OCI-M1 (cell line): Measurements from ENCODE around the gene VCX3A.
"Not testable (repeated sequence)": the region's sequence is repeated elsewhere in the genome, so short reads cannot be mapped to it uniquely, and the experiment has no call there.

Experiments
- DNase-seq: peaks from one replicate; lab custom pipeline; 2025; lab: John Stamatoyannopoulos, UW

VCX3A gene

DNA sequence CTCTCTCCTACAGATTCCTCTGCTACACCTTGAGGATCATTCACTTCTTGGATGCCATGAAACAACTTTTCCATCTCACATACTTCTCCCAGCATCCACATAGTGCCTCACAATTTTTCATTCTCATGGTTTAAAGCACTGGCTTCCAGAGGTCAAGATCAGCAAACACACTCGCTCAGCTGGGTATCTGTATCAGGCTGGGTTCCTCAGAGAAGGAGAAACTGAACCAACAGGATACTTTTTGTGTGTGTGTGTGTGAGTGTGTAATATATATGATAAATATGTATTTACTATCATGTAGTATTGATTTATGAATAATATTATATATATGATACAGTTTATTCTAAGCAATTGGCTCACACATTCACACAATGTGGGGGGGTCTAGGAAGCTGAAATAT, at the start of gene VCX3A:
TSS of gene VCX3A (minus strand) at position 101 of the 400 bp plus-strand sequence. CDS start 621 bp downstream, outside the sequence.
- not testable (repeated sequence) for DNase-seq

DNA sequence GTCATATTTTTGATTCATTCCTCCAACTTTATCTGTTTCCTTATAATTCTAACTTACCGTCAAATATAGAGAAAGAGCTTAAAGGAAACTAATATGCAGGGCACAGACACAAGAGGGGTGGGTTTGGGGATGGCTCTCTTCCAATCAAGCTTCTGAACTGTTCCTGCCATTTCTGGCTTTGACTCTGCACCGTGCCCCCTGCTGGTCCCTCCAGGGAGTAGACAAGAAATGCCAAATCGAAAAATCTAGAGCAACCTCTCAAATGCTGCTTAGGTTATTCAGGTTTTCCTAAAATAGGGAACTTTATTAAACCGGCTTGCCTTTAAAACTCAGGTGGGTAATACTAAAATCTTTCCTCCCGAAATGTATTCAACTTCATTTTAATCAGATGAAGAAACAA, 39.8 kb upstream of the VCX3A start:
- no peak for DNase-seq

DNA sequence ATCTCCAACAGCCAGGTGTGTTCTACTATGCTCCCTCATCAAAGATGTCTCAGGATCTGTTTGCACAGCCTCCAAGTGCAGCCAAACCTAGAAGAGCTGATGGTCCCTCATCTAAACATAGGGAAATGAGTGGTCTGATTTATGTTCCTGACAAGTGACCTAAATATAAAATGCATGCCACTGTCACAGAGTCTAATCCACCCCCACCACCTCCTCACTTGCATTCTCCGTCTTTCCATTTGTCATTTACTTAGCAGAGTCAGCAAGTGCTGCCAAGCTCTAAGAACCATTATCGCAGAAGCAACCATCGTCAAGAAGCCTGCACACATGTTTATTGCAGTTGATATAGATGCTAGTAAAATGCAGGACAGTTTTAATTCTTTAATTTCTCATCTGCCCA, 33.1 kb upstream of the VCX3A start:
- no peak for DNase-seq

DNA sequence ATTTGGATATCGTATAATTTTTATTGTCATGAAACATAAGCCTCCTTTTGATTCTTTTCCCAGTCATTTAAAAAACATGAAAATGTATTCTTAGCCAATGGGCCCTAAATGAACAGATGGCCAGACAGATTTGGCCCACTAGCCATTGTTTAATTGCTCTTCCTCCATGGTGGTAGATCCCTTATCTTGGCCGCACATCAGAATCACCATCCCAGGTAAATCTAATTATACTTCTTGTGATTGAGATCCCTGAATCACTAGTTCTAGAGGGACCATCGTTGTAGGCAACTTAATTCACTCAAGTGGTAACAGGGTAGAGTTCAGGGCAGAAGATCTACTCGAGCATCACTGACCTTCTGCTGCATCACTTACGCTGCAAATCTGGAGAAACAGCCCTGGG, 24.1 kb upstream of the VCX3A start:
- DNase-seq = no peak

GRCh38 chrX:6557690-6558089, 22.8 kb upstream of the VCX3A start:
- no peak for DNase-seq

DNA sequence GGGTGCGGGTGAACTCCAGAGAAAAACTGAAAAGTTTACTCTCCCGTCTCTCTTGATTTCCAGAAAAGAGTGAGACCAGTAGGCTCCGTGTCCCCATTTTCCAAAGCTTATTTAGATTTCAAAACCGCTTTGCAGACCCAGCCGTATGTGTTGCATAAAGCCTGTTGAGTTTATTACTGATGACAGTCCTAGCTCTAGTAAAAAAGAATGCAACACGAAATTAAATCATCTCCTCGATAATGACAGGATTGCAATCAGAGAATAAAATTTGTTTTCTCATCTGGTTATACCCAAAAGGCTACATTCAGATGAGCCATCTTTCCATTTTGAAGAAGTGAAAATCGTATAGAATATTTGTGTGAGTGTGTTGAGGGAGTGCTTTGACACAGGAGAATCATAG, 16.1 kb upstream of the VCX3A start:
- no peak for DNase-seq

DNA sequence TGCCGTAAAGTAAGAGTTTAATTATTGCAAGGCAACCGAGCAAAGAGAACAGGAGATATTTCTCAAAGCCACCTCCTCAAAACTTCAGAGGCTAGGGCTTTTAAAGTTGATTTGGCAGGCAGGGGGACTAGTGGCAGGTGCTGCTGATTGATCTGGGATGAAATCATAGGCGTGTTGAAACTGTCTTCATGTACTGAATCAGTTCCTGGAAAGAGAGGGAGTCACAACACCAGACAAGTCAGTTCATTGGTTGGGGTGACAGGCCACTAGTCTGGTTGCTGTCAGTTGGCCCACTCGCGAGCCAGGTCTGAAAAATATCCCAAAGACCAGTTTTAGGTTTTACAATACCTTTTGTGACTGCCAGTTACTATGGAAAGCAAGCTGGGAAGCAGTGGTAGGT, 10.8 kb upstream of the VCX3A start:
- DNase-seq = no peak

DNA sequence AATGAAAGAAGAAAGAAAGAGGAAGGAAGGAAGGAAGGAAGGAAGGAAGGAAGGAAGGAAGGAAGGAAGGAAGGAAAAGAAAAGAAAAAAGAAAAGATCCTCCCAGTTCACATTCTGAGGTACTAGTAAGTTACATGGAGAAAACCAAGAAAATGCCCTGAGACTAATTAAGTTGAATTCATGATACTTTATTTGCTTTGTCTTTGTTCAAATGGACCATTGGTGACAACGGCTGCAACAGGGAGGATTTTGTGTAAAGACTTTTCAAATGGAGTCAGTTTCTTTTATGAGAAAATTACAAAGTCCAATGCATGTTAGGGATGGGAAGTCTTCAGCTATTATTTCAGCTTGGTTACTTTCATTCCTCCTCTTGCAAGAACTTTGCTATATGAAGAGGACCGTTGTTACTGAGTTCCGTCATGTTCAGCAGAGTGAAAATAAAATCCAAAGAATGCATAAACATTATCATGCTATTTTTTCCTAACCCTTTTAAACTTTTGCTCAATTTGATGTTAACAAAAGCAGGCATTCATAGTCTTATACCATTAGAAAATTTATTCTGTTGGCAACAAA, 8.3 kb downstream of the VCX3A start:
- DNase-seq = no peak

GRCh38 chrX:6517376-6517775, 17.5 kb downstream of the VCX3A start:
- no peak for DNase-seq

GRCh38 chrX:6506444-6506843, 28.5 kb downstream of the VCX3A start:
- no peak for DNase-seq

- DNase-seq = no peak
Observed at GRCh38 chrX:6505960-6506359, 29.0 kb downstream of the VCX3A start.

DNA sequence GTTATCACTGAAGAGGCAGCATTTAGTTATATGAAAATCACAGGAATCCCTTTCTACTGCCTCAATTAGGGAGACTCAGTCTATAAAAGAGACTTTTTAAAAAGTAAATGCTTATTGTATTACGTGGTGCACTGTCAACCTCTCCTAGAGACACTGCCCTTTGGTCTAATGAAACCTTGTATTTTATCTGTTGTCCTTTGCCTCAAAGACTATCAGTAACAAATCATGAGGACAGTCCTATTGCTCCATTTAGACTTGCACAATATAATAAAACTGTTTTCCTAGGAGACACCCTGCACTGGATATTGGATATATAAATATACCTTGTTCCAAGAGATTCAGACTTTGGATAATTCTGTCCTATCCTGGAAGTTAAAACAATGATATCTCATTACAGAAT, 34.2 kb downstream of the VCX3A start:
- no peak for DNase-seq

DNA sequence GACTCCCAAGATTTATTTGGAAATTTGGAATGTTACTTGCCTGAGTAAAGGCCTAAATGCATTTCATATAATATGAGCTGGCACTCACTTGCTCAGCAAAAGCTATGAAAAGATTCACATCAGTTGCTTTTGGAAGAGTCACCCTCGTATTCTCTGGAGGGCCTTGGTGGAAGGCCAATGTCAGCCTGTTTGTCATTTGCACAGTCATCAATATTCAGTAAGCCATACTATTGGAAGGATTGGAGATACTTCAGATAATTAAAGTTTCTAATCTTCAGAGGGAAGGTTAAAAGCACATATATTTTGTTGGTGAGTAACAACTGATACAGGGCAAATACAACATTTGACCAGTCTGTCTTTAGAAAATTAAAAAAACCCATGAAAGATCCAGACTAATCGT, 36.6 kb downstream of the VCX3A start:
- no peak for DNase-seq
